H1 (cell line): ENCODE results near the gene IL1RL1. TPM values are rescaled to one million over a fixed set of nuclear protein-coding genes. Genes with fewer than 3 reads are reported as not detected.

Experiments used
- CTCF ChIA-PET: fragments of 300-600 bp; sonication (Branson Sonifier 250); formaldehyde crosslinking; loops from one replicate; lab custom pipeline; 2021; ENCODE audit not compliant: partially characterized antibody; lab: Charles Lee
- POLR2A ChIA-PET: fragments of 300-600 bp; sonication (Branson Sonifier 250); formaldehyde crosslinking; loops from one replicate; lab custom pipeline; 2021; ENCODE audit warnings: inconsistent platforms; ENCODE audit not compliant: partially characterized antibody; lab: Charles Lee
- DNase-seq, 2 experiments: peaks; one replicate each; pipeline versions ENCODE4 v3.0.0 to v3.0.0-alpha.2; 2010 to 2022; ENCODE audit warnings: low spot score in 2 of 2, low read depth in 1 of 2, mixed read lengths in 1 of 2
- FAIRE-seq: peaks from 2 replicates; lab custom pipeline; 2011; peaks lifted over from hg19 to GRCh38; lab: Jason Lieb, UNC
- H2AFZ ChIP-seq: 2 replicates; pipeline ENCODE4 v1.8.1; 2012; ENCODE audit warnings: low read length, inconsistent platforms
- H2AK5ac ChIP-seq: 2 replicates; pipeline ENCODE4 v1.6.1; 2013; ENCODE audit warnings: low read depth, low read length
- H2BK120ac ChIP-seq: replicated peaks from 2 replicates; pipeline ENCODE3; 2013; ENCODE audit warnings: low read depth, low read length, inconsistent platforms
- H2BK12ac ChIP-seq: 2 replicates; pipeline ENCODE4 v1.6.1; 2013; ENCODE audit warnings: low read depth, low read length
- H2BK15ac ChIP-seq: 2 replicates; pipeline ENCODE4 v1.6.1; 2013; ENCODE audit warnings: low read length
- H2BK20ac ChIP-seq: 2 replicates; pipeline ENCODE4 v1.6.1; 2013; ENCODE audit warnings: low read length
- H2BK5ac ChIP-seq: 2 replicates; pipeline ENCODE4 v1.6.1; 2013; ENCODE audit warnings: low read depth, low read length
- H3K14ac ChIP-seq: 2 replicates; pipeline ENCODE4 v1.6.1; 2013; ENCODE audit warnings: inconsistent platforms; ENCODE audit not compliant: insufficient read length
- H3K18ac ChIP-seq: 2 replicates; pipeline ENCODE4 v1.6.1; 2013; ENCODE audit warnings: low read length; ENCODE audit errors: extremely low read depth
- H3K23ac ChIP-seq: 2 replicates; pipeline ENCODE4 v1.6.1; 2013; ENCODE audit warnings: inconsistent platforms; ENCODE audit not compliant: insufficient read length
- H3K23me2 ChIP-seq: 2 replicates; pipeline ENCODE4 v1.6.1; 2013; ENCODE audit warnings: low read depth, low read length
- H3K27ac ChIP-seq: 2 replicates; pipeline ENCODE4 v1.6.1; 2011; ENCODE audit warnings: low read depth, low read length, inconsistent platforms
- H3K27me3 ChIP-seq, 4 experiments: replicated peaks in 1 of 4; 1 replicate in 1 of 4; 2 replicates in 3 of 4; pipeline versions ENCODE4 v1.6.1 to v1.8.1; 2011 to 2013; ENCODE audit warnings: low read length in 3 of 4, mild to moderate bottlenecking in 3 of 4, inconsistent platforms in 2 of 4, mixed read lengths in 2 of 4, moderate library complexity in 1 of 4; ENCODE audit not compliant: control insufficient read depth in 3 of 4, insufficient read depth in 3 of 4; ENCODE audit errors: extremely low read depth in 1 of 4
- H3K36me3 ChIP-seq, 4 experiments: 2 replicates each; pipeline versions ENCODE4 v1.6.1 to v1.8.1; 2011 to 2013; ENCODE audit warnings: mild to moderate bottlenecking in 4 of 4, low read length in 3 of 4, moderate library complexity in 2 of 4, control low read depth in 1 of 4, inconsistent platforms in 1 of 4; ENCODE audit not compliant: insufficient read depth in 4 of 4, control insufficient read depth in 2 of 4
- H3K4ac ChIP-seq: replicated peaks from 2 replicates; pipeline ENCODE3; 2013; ENCODE audit warnings: low read length, low read depth, mixed read lengths, inconsistent platforms; ENCODE audit not compliant: insufficient read length
- H3K4me1 ChIP-seq, 4 experiments: replicated peaks in 1 of 4; 1 replicate in 1 of 4; 2 replicates in 3 of 4; pipeline versions ENCODE4 v1.6.1 to v1.8.1; 2011 to 2013; ENCODE audit warnings: low read length in 3 of 4, inconsistent platforms in 2 of 4, mixed read lengths in 1 of 4; ENCODE audit not compliant: insufficient read depth in 4 of 4, control insufficient read depth in 3 of 4
- H3K4me2 ChIP-seq, 2 experiments: 2 replicates each; pipeline versions ENCODE4 v1.6.1 to v1.8.1; 2011 to 2013; ENCODE audit warnings: low read depth in 2 of 2, low read length in 2 of 2, control low read depth in 1 of 2, inconsistent platforms in 1 of 2, mild to moderate bottlenecking in 1 of 2; ENCODE audit not compliant: insufficient read depth in 1 of 2
- H3K4me3 ChIP-seq, 4 experiments: fragments of 200-600, 300-600 bp in 1 of 4; sonication (generic), shearing (Covaris generic), sonication (Bioruptor Twin) in 1 of 4; 2 replicates each; pipeline versions ENCODE4 v1.5.1 to v1.8.1; 2011 to 2016; ENCODE audit warnings: low read length in 4 of 4, low read depth in 3 of 4, control low read depth in 2 of 4, inconsistent platforms in 2 of 4, mild to moderate bottlenecking in 2 of 4, mixed read lengths in 1 of 4, moderate library complexity in 1 of 4; ENCODE audit not compliant: insufficient read depth in 2 of 4; ENCODE audit errors: extremely low read depth in 1 of 4
- H3K56ac ChIP-seq: replicated peaks from 2 replicates; pipeline ENCODE3; 2013; ENCODE audit warnings: low read depth, mild to moderate bottlenecking, mixed read lengths, low read length, inconsistent platforms; ENCODE audit not compliant: insufficient read length
- H3K79me1 ChIP-seq: 2 replicates; pipeline ENCODE4 v1.6.1; 2013; ENCODE audit warnings: low read depth, low read length, control low read depth
- H3K79me2 ChIP-seq, 2 experiments: 2 replicates each; pipeline versions ENCODE4 v1.6.1 to v1.8.1; 2012 to 2013; ENCODE audit warnings: low read length in 2 of 2, mild to moderate bottlenecking in 2 of 2, inconsistent platforms in 1 of 2; ENCODE audit not compliant: insufficient read depth in 2 of 2, control insufficient read depth in 1 of 2
- H3K9ac ChIP-seq, 4 experiments: replicated peaks in 1 of 4; 1 replicate in 1 of 4; 2 replicates in 3 of 4; pipeline versions ENCODE4 v1.6.1 to v1.8.1; 2011 to 2013; ENCODE audit warnings: low read depth in 3 of 4, low read length in 3 of 4, control low read depth in 2 of 4, mild to moderate bottlenecking in 2 of 4, moderate library complexity in 2 of 4, inconsistent platforms in 1 of 4; ENCODE audit errors: extremely low read depth in 1 of 4
- H3K9me3 ChIP-seq, 2 experiments: 2 replicates each; pipeline versions ENCODE4 v1.6.1 to v1.8.1; 2012 to 2013; ENCODE audit warnings: mild to moderate bottlenecking in 2 of 2, moderate library complexity in 2 of 2, control low read depth in 1 of 2, inconsistent platforms in 1 of 2, low read depth in 1 of 2, low read length in 1 of 2, mixed read lengths in 1 of 2; ENCODE audit not compliant: insufficient read depth in 2 of 2
- H4K20me1 ChIP-seq, 2 experiments: replicated peaks in 1 of 2; 2 replicates each; pipeline versions ENCODE3 to v1.8.1; 2011 to 2013; ENCODE audit warnings: inconsistent platforms in 2 of 2, low read length in 2 of 2, mild to moderate bottlenecking in 1 of 2; ENCODE audit not compliant: insufficient read depth in 2 of 2, control insufficient read depth in 1 of 2
- H4K5ac ChIP-seq: 2 replicates; pipeline ENCODE4 v1.6.1; 2013; ENCODE audit warnings: low read length, low read depth, mixed read lengths, inconsistent platforms; ENCODE audit not compliant: insufficient read length
- H4K8ac ChIP-seq: 2 replicates; pipeline ENCODE4 v1.8.0; 2013; ENCODE audit warnings: mild to moderate bottlenecking, moderate library complexity, low read length, inconsistent platforms; ENCODE audit not compliant: insufficient read depth; ENCODE audit errors: extremely low read depth
- H4K91ac ChIP-seq: replicated peaks from 2 replicates; pipeline ENCODE3; 2013; ENCODE audit warnings: low read length, mixed read lengths, inconsistent platforms; ENCODE audit not compliant: insufficient read length
- ASH2L ChIP-seq: fragments of 200-600, 300-600 bp; sonication (generic); IDR thresholded peaks from one replicate; pipeline ENCODE4 v1.7.1; 2017; ENCODE audit warnings: low read length
- EZH2 ChIP-seq: fragments of 200-600 bp; sonication (generic); IDR thresholded peaks from 2 replicates; pipeline ENCODE4 v1.7.1; 2012; ENCODE audit warnings: low read depth, mild to moderate bottlenecking, moderate library complexity, low read length, inconsistent platforms; ENCODE audit not compliant: severe bottlenecking
- KDM1A ChIP-seq: fragments of 200-600, 300-600 bp; sonication (generic); IDR thresholded peaks from 2 replicates; pipeline ENCODE4 v1.7.1; 2016; ENCODE audit warnings: mild to moderate bottlenecking, low read length, borderline replicate concordance
- POLR2A ChIP-seq, 2 experiments: IDR thresholded peaks; 1 replicate in 1 of 2; 2 replicates in 1 of 2; pipeline ENCODE4 v1.6.1; 2011; ENCODE audit warnings: low read depth in 2 of 2, low read length in 2 of 2, mild to moderate bottlenecking in 2 of 2; ENCODE audit errors: control extremely low read depth in 1 of 2
- POLR2AphosphoS5 ChIP-seq: IDR thresholded peaks from 2 replicates; pipeline ENCODE4 v1.6.1; 2011; ENCODE audit warnings: low read depth, low read length
- RBBP5 ChIP-seq: IDR thresholded peaks from 2 replicates; pipeline ENCODE4 v1.7.1; 2012; ENCODE audit warnings: low read depth, mild to moderate bottlenecking, inconsistent platforms, low read length, moderate library complexity, borderline replicate concordance
- RNF2 ChIP-seq: fragments of 200-900, 300-1000 bp; sonication (generic); IDR thresholded peaks from 2 replicates; pipeline ENCODE4 v1.7.1; 2016; ENCODE audit warnings: borderline replicate concordance, low read depth, mild to moderate bottlenecking, antibody characterized with exemption, low read length; ENCODE audit not compliant: poor library complexity, severe bottlenecking; ENCODE audit errors: missing control alignments
- RXRA ChIP-seq: IDR thresholded peaks from 2 replicates; pipeline ENCODE4 v1.6.1; 2011; ENCODE audit warnings: low read depth, mild to moderate bottlenecking, low read length, moderate library complexity; ENCODE audit not compliant: insufficient read depth
- SIN3A ChIP-seq, 2 experiments: IDR thresholded peaks in 1 of 2; conservative IDR thresholded peaks in 1 of 2; 2 replicates each; pipeline ENCODE4 v1.6.1; 2011 to 2012; ENCODE audit warnings: low read length in 2 of 2, improper control_type of control experiment in 1 of 2, low read depth in 1 of 2, mild to moderate bottlenecking in 1 of 2
- TAF1 ChIP-seq: IDR thresholded peaks from 2 replicates; pipeline ENCODE4 v1.6.1; 2011; ENCODE audit warnings: mild to moderate bottlenecking, low read depth, low read length
- TAF7 ChIP-seq: optimal IDR thresholded peaks from 2 replicates; pipeline ENCODE3; 2011; ENCODE audit warnings: low read depth, mild to moderate bottlenecking, inconsistent platforms, low read length, moderate library complexity, borderline replicate concordance
- ZNF274 ChIP-seq: IDR thresholded peaks from 2 replicates; pipeline ENCODE4 v1.7.0; 2012; ENCODE audit warnings: low read length, borderline replicate concordance; ENCODE audit errors: extremely low read depth
- WGBS, 2 experiments: shearing (Covaris generic) in 1 of 2; methylation state at CpG; one replicate each; pipeline versions ENCODE4 v1.1.6 to v1.1.7; 2013 to 2015; ENCODE audit warnings: low lambda C conversion rate in 2 of 2, mixed read lengths in 2 of 2, inconsistent platforms in 1 of 2, low coverage in 1 of 2, missing lambda C conversion rate in 1 of 2; ENCODE audit not compliant: insufficient replicate concordance in 2 of 2, insufficient coverage in 1 of 2, insufficient read length in 1 of 2; ENCODE audit errors: extremely low coverage in 1 of 2, missing lambda C conversion rate in 1 of 2; 5-methylcytosine and 5-hydroxymethylcytosine counted together
- polyA plus RNA-seq, 7 experiments: library from polyadenylated mRNA; depleted of rRNA in 3 of 7; stranded (reverse) in 5 of 7; unstranded in 2 of 7; fragments of >200 nt in 5 of 7; fragments of 200-250 nt in 2 of 7; gene quantifications; 1 replicate in 5 of 7; 2 replicates in 1 of 7; 4 replicates in 1 of 7; pipeline versions ENCODE4 v1.2.1 to v1.2.3, GENCODE V29; 2011 to 2013; ENCODE audit warnings: missing spikeins in 2 of 7, mixed read lengths in 2 of 7
- total RNA-seq: library from RNA; stranded (reverse); fragmentation: NEBNext Ultra II Directional; extraction: Animal tissue kit (Norgen Biotek cat#: 25700); gene quantifications from 2 replicates; pipeline ENCODE4 v1.2.1, GENCODE V29; 2021

IL1RL1 gene
- total and polyA plus RNA-seq, 2 of the 8 experiments (the other 6 are each of a cell fraction or from before 2014, with no cell fraction given): not detected

GRCh38 chr2:102286041-102286440 is 25.3 kb upstream of the IL1RL1 start:
- H2AFZ ChIP-seq: no peak overlapping the region
- TF ChIP-seq TAF7 (no peak), TAF1 (no peak), RBBP5 (no peak), EZH2 (no peak), KDM1A (no peak), SIN3A (conservative IDR thresholded peaks at IDR 0.05 in 1 of 2, IDR thresholded peaks at IDR 0.05 in 1 of 2; ENCODE audit: low read depth in 1 of 2, low read length in 2 of 2) (no peak), POLR2AphosphoS5 (no peak), ZNF274 (no peak), RNF2 (no peak), RXRA (no peak), ASH2L (no peak), POLR2A (IDR thresholded peaks at IDR 0.05; ENCODE audit: control extremely low read depth in 1 of 2, low read depth in 2 of 2, low read length in 2 of 2) (no peak)

More at GRCh38 chr2:102286041-102286440, 25.3 kb upstream of the IL1RL1 start:
- no peak overlapping the region for H3K14ac ChIP-seq
- 95% methylated on average over 3 of the region's 3 CpGs; no CpG with 5 or more reads in 1 of the 2 experiments for WGBS, 2 experiments
- POLR2A ChIA-PET: no interaction called here
- no peak overlapping the region for H2BK5ac ChIP-seq
- no peak overlapping the region for H3K4me3 ChIP-seq
- H4K8ac ChIP-seq: no peak overlapping the region
- H4K5ac ChIP-seq: no peak overlapping the region
- no peaks in the 10 kb centered on the region for H3K9me3 ChIP-seq
- no peak overlapping the region for H2AK5ac ChIP-seq
- CTCF ChIA-PET: interaction anchor here (0.8 to 1.5 kb wide), 6 partner anchors 9 to 280 kb away, joined by 3 to 5 read pairs (median 4); no protein-coding TSS in a partner anchor
- no peaks in the 10 kb centered on the region for H4K20me1 ChIP-seq
- no peak overlapping the region for H3K18ac ChIP-seq
- H2BK12ac ChIP-seq: no peak overlapping the region
- H3K23me2 ChIP-seq: no peaks in the 10 kb centered on the region
- H4K91ac ChIP-seq: no peak overlapping the region
- no peak overlapping the region for H3K56ac ChIP-seq
- no peak overlapping the region for H2BK120ac ChIP-seq
- no peak overlapping the region for H3K4ac ChIP-seq
- H3K79me2 ChIP-seq: no peaks in the 10 kb centered on the region
- no peak overlapping the region for H2BK20ac ChIP-seq
- H3K27ac ChIP-seq: no peak overlapping the region
- no peak for FAIRE-seq
- no peak overlapping the region for H3K9ac ChIP-seq
- DNase-seq: no peak
- H3K23ac ChIP-seq: no peak overlapping the region
- H2BK15ac ChIP-seq: no peak overlapping the region
- H3K4me2 ChIP-seq: no peak overlapping the region
- H3K27me3 ChIP-seq: peaks cover 0 to 1% (median 0%) of the 10 kb centered on the region in 4 experiments; a peak in 1 of 7 replicates
- H3K36me3 ChIP-seq: no peaks in the 10 kb centered on the region
- no peaks in the 10 kb centered on the region for H3K79me1 ChIP-seq
- H3K4me1 ChIP-seq: no peaks in the 10 kb centered on the region
